OCI-LY3 (cell line): ENCODE measurements around the gene CNR1.

ENCODE experiments used
- H2AFZ ChIP-seq: fragments of 200-600, 300-600 bp; shearing (Covaris generic); 2 replicates; pipeline ENCODE4 v1.6.0; 2014; ENCODE audit warnings: antibody characterized with exemption, low read depth, low read length
- H3K27ac ChIP-seq: fragments of 200-600, 300-600 bp; sonication (generic); 2 replicates; pipeline ENCODE4 v1.5.1; 2014; ENCODE audit warnings: mild to moderate bottlenecking, low read length, moderate library complexity, mixed read lengths
- H3K27me3 ChIP-seq: fragments of 200-600, 300-600 bp; sonication (generic); 2 replicates; pipeline ENCODE4 v1.6.1; 2014; ENCODE audit warnings: low read depth, low read length, mixed read lengths
- H3K36me3 ChIP-seq: fragments of 200-600, 300-600 bp; sonication (generic); replicated peaks from 2 replicates; pipeline ENCODE3; 2014; ENCODE audit warnings: low read depth, low read length, mixed read lengths
- H3K4me1 ChIP-seq: fragments of 300-600, 200-600 bp; sonication (generic); 2 replicates; pipeline ENCODE4 v1.6.1; 2014; ENCODE audit warnings: low read length, mixed read lengths
- H3K4me2 ChIP-seq: fragments of 200-600, 300-600 bp; sonication (generic); 2 replicates; pipeline ENCODE4 v1.6.1; 2014; ENCODE audit warnings: low read length, mixed read lengths
- H3K4me3 ChIP-seq: fragments of 300-600, 200-600 bp; sonication (generic); 2 replicates; pipeline ENCODE4 v1.5.1; 2014; ENCODE audit warnings: antibody characterized with exemption, mild to moderate bottlenecking, low read length, moderate library complexity
- H3K79me2 ChIP-seq: fragments of 300-600, 200-600 bp; shearing (Covaris generic); 2 replicates; pipeline ENCODE4 v1.6.1; 2014; ENCODE audit warnings: mild to moderate bottlenecking, low read length, mixed read lengths
- H3K9ac ChIP-seq: fragments of 300-600, 200-600 bp; shearing (Covaris generic); 2 replicates; pipeline ENCODE4 v1.6.0; 2014; ENCODE audit warnings: mild to moderate bottlenecking, low read length, moderate library complexity
- H3K9me3 ChIP-seq: fragments of 200-600, 300-600 bp; shearing (Covaris generic); 2 replicates; pipeline ENCODE4 v1.6.1; 2014; ENCODE audit warnings: low read length, mixed read lengths; ENCODE audit not compliant: insufficient read depth
- H4K20me1 ChIP-seq: fragments of 200-600, 300-600 bp; sonication (generic); 2 replicates; pipeline ENCODE4 v1.6.1; 2016; ENCODE audit warnings: low read length, mixed read lengths; ENCODE audit not compliant: insufficient read depth
- EZH2phosphoT487 ChIP-seq: fragments of 200-600 bp; shearing (Covaris generic); IDR thresholded peaks from 2 replicates; pipeline ENCODE4 v1.6.1; 2018; ENCODE audit warnings: antibody characterized with exemption, mixed run types, low read depth
- TF ChIP-seq, protein P1 (sequence below): fragments of 200-600, 300-600 bp; sonication (generic); IDR thresholded peaks from 2 replicates; pipeline ENCODE4 v1.5.1; 2014; ENCODE audit warnings: antibody characterized with exemption, low read length, low read depth

CNR1 gene

DNA sequence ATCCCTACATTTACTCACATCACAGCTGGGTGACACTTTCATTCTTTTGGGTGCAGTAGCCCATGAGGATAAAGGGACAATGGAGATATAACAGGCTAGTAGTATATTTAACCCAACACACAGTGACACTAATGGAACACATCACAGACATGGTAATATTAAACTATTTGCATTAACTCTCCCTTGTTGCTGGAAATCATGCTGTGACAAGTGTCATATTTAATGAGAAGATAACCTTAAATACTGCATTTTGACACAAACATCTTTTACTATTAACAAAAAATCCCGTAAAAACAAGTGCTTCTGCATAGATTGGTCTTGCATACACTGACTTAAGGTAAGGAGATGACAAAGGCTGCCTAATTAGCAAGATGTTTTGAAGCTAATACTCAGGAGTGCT is 45.5 kb downstream of the CNR1 start:
- H3K27me3 ChIP-seq = no peaks in the 10 kb centered on the region
- TF ChIP-seq, protein P1, sequence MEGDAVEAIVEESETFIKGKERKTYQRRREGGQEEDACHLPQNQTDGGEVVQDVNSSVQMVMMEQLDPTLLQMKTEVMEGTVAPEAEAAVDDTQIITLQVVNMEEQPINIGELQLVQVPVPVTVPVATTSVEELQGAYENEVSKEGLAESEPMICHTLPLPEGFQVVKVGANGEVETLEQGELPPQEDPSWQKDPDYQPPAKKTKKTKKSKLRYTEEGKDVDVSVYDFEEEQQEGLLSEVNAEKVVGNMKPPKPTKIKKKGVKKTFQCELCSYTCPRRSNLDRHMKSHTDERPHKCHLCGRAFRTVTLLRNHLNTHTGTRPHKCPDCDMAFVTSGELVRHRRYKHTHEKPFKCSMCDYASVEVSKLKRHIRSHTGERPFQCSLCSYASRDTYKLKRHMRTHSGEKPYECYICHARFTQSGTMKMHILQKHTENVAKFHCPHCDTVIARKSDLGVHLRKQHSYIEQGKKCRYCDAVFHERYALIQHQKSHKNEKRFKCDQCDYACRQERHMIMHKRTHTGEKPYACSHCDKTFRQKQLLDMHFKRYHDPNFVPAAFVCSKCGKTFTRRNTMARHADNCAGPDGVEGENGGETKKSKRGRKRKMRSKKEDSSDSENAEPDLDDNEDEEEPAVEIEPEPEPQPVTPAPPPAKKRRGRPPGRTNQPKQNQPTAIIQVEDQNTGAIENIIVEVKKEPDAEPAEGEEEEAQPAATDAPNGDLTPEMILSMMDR = no peak
- no peak for TF ChIP-seq EZH2phosphoT487
- no peak overlapping the region for H2AFZ ChIP-seq
- no peaks in the 10 kb centered on the region for H3K4me1 ChIP-seq
- H3K4me2 ChIP-seq = no peak overlapping the region
- no peak overlapping the region for H3K27ac ChIP-seq
- H4K20me1 ChIP-seq = no peaks in the 10 kb centered on the region
- no peaks in the 10 kb centered on the region for H3K9me3 ChIP-seq
- H3K79me2 ChIP-seq = no peaks in the 10 kb centered on the region
- H3K4me3 ChIP-seq = no peak overlapping the region
- H3K9ac ChIP-seq = no peak overlapping the region
- no peaks in the 10 kb centered on the region for H3K36me3 ChIP-seq

DNA sequence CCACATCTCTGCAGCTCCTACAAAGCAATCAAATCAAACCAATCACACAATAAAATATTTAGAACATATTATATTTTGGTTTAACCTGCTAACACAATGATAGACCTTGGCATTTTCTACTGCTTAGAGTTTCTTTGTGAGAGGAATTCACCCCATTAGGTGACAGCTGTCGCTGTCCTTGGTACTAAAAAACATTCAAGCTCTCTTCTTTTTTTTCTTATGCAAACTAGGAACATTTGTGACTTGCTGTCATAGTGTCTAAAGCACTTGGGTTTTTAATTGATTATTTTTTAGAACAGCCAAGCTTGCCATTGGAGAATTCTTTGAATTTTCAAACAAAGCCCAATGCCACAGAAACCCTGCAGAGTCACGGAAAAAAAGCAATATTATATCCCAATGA is 46.4 kb downstream of the CNR1 start:
- Histone ChIP-seq H2AFZ (no peak overlapping the region), H4K20me1 (no peaks in the 10 kb centered on the region), H3K4me3 (no peak overlapping the region), H3K4me1 (peaks cover 7% of the 10 kb centered on the region), H3K79me2 (no peaks in the 10 kb centered on the region), H3K9me3 (no peaks in the 10 kb centered on the region), H3K9ac (no peak overlapping the region), H3K27ac (no peak overlapping the region), H3K36me3 (no peaks in the 10 kb centered on the region), H3K27me3 (no peaks in the 10 kb centered on the region), H3K4me2 (no peak overlapping the region)
- TF ChIP-seq, protein P1 = no peak
- no peak for TF ChIP-seq EZH2phosphoT487

DNA sequence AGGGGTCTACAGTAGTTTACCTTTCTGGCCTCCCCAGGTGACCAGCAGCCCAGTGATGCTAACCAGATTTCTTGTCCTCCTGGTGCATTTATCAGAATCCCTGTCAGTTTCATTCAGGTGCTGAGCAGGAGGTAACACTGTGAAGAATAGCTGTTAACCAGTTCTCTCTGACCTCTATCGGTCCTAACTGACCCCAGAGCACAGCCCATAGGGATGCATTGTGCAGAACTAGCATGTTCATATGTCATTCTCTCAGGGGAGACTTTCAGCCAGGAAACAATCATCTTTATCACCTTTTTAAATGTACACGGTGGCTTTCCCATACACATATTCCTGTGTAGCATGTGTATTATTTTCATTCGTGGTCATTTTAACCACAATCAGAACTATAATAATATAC is 49.9 kb downstream of the CNR1 start:
- H2AFZ ChIP-seq = no peak overlapping the region
- no peaks in the 10 kb centered on the region for H3K27me3 ChIP-seq
- H4K20me1 ChIP-seq = no peaks in the 10 kb centered on the region
- TF ChIP-seq, protein P1 = no peak
- no peak for TF ChIP-seq EZH2phosphoT487
- no peak overlapping the region for H3K4me2 ChIP-seq
- H3K4me3 ChIP-seq = no peak overlapping the region
- no peak overlapping the region for H3K9ac ChIP-seq
- no peaks in the 10 kb centered on the region for H3K79me2 ChIP-seq
- H3K4me1 ChIP-seq = peaks cover 15% of the 10 kb centered on the region
- H3K27ac ChIP-seq = no peak overlapping the region
- no peaks in the 10 kb centered on the region for H3K9me3 ChIP-seq
- H3K36me3 ChIP-seq = no peaks in the 10 kb centered on the region

DNA sequence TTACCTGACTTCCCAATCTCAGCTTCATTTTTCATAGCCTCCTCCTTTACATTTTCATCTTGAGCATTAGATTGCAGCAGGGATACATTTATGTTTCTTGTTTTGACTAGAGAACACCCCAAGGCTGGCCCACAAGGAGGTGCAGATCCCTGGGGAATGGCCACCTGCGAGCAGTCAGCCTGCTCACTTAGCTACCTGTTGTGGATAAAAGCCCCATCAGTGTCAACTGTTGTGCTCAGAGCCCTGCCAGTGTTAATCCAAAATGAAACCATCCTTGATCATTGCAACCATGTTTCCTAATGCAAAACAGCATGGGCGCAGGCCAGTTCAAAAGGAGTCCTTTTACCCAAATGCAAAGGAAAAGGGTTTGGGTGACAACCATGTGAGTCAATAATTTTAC is 50.8 kb downstream of the CNR1 start:
- H2AFZ ChIP-seq = no peak overlapping the region
- peaks cover 15% of the 10 kb centered on the region for H3K4me1 ChIP-seq
- H3K36me3 ChIP-seq = no peaks in the 10 kb centered on the region
- H3K79me2 ChIP-seq = no peaks in the 10 kb centered on the region
- H3K9ac ChIP-seq = no peak overlapping the region
- no peaks in the 10 kb centered on the region for H3K9me3 ChIP-seq
- TF ChIP-seq, protein P1 = no peak
- TF ChIP-seq EZH2phosphoT487 = no peak
- H3K27me3 ChIP-seq = no peaks in the 10 kb centered on the region
- no peaks in the 10 kb centered on the region for H4K20me1 ChIP-seq
- no peak overlapping the region for H3K4me3 ChIP-seq
- H3K4me2 ChIP-seq = peak overlapping the region; percentile 16; the same call in 1 of the 2 replicates
- H3K27ac ChIP-seq = no peak overlapping the region; the same call in 1 of the 2 replicates
